ENCODE data around the gene BCL11A. TPM values are rescaled to one million over a fixed set of nuclear protein-coding genes. Genes with fewer than 3 reads are reported as not detected.

BCL11A gene
- total RNA-seq, 1 donor from 2014 or later = 6.7 TPM

DNA sequence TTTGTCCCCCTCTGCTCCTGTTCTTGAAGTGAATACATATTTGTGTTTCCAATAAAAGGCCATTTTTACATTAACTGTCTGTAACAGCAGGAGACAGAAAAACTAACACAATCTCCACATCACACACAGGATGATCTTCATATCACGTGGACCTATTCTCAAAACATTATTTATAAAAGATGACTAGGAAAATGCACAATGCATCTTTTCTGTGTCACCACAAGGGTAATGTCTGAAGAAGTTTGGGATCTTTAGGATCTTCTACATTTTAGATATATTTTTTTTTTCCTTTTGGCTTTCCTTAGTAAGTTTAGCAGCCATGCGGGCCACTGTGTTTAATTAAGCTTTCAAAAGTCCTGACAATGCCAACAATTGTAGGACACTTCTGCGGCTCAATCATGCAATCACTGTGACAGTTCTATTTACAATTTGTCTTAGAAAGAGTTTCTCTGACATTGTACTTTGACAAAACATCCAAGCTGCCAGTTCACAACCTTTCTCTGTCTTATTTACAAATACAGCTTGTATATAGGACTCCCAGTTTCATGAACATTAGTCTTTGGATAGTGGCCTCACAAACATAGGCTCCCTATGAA, 12.3 kb downstream of the BCL11A start:
- peaks cover 3% of the 10 kb centered on the region for H3K36me3 ChIP-seq (ENCODE audit: control insufficient read depth, insufficient read depth, low read length)
- DNase-seq (ENCODE audit: low read depth) = no peak
- H3K27me3 ChIP-seq (ENCODE audit: control insufficient read depth, insufficient read depth, low read length) = no peaks in the 10 kb centered on the region
- TF ChIP-seq, protein P1, sequence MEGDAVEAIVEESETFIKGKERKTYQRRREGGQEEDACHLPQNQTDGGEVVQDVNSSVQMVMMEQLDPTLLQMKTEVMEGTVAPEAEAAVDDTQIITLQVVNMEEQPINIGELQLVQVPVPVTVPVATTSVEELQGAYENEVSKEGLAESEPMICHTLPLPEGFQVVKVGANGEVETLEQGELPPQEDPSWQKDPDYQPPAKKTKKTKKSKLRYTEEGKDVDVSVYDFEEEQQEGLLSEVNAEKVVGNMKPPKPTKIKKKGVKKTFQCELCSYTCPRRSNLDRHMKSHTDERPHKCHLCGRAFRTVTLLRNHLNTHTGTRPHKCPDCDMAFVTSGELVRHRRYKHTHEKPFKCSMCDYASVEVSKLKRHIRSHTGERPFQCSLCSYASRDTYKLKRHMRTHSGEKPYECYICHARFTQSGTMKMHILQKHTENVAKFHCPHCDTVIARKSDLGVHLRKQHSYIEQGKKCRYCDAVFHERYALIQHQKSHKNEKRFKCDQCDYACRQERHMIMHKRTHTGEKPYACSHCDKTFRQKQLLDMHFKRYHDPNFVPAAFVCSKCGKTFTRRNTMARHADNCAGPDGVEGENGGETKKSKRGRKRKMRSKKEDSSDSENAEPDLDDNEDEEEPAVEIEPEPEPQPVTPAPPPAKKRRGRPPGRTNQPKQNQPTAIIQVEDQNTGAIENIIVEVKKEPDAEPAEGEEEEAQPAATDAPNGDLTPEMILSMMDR (IDR thresholded peaks at IDR 0.05; ENCODE audit: insufficient read depth, low read length, poor library complexity, severe bottlenecking) = no peak
- no peak overlapping the region for H3K4me3 ChIP-seq (ENCODE audit: low read depth, low read length)

DNA sequence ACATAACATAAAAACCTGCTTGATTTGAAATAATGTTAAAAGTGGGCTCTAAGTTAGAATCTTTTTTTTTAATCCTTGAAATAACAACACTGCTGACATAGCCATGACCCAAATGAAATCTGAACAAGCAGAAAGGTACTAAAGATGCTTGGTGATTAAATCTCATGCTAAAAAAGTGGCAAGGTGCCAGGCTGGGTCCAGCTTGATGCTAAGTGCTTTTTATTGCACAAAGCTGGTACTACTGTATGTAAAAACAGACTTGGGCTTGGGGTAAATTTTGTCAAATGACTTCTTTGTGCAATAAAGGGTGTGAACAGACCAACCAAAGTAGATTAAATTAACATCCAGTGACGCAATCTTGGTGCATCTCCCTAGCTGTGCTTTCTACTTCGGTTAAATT, 13.4 kb downstream of the BCL11A start:
- Histone ChIP-seq H3K36me3 (ENCODE audit: control insufficient read depth, insufficient read depth, low read length) (no peaks in the 10 kb centered on the region), H3K4me3 (ENCODE audit: low read depth, low read length) (no peak overlapping the region), H3K27me3 (ENCODE audit: control insufficient read depth, insufficient read depth, low read length) (no peaks in the 10 kb centered on the region)
- TF ChIP-seq, protein P1 (IDR thresholded peaks at IDR 0.05; ENCODE audit: insufficient read depth, low read length, poor library complexity, severe bottlenecking) = no peak
- no peak for DNase-seq (ENCODE audit: low read depth)

- Histone ChIP-seq H3K27me3 (ENCODE audit: control insufficient read depth, insufficient read depth, low read length) (no peaks in the 10 kb centered on the region), H3K4me3 (ENCODE audit: low read depth, low read length) (no peak overlapping the region), H3K36me3 (ENCODE audit: control insufficient read depth, insufficient read depth, low read length) (no peaks in the 10 kb centered on the region)
- no peak for DNase-seq (ENCODE audit: low read depth)
- TF ChIP-seq, protein P1 (IDR thresholded peaks at IDR 0.05; ENCODE audit: insufficient read depth, low read length, poor library complexity, severe bottlenecking) = no peak
Observed at GRCh38 chr2:60539140-60539539, 14.3 kb downstream of the BCL11A start.

- Histone ChIP-seq H3K36me3 (ENCODE audit: control insufficient read depth, insufficient read depth, low read length) (no peaks in the 10 kb centered on the region), H3K4me3 (ENCODE audit: low read depth, low read length) (no peak overlapping the region), H3K27me3 (ENCODE audit: control insufficient read depth, insufficient read depth, low read length) (no peaks in the 10 kb centered on the region)
- DNase-seq (ENCODE audit: low read depth) = no peak
- TF ChIP-seq, protein P1 (IDR thresholded peaks at IDR 0.05; ENCODE audit: insufficient read depth, low read length, poor library complexity, severe bottlenecking) = no peak
Observed at GRCh38 chr2:60538101-60538500, 15.4 kb downstream of the BCL11A start.

GRCh38 chr2:60536746-60537145, 16.7 kb downstream of the BCL11A start:
- TF ChIP-seq, protein P1 (IDR thresholded peaks at IDR 0.05; ENCODE audit: insufficient read depth, low read length, poor library complexity, severe bottlenecking) = no peak
- Histone ChIP-seq H3K4me3 (ENCODE audit: low read depth, low read length) (no peak overlapping the region), H3K36me3 (ENCODE audit: control insufficient read depth, insufficient read depth, low read length) (no peaks in the 10 kb centered on the region), H3K27me3 (ENCODE audit: control insufficient read depth, insufficient read depth, low read length) (no peaks in the 10 kb centered on the region)
- no peak for DNase-seq (ENCODE audit: low read depth)

GRCh38 chr2:60535685-60536312, 17.7 kb downstream of the BCL11A start:
- H3K27me3 ChIP-seq (ENCODE audit: control insufficient read depth, insufficient read depth, low read length) = no peaks in the 10 kb centered on the region
- no peak overlapping the region for H3K4me3 ChIP-seq (ENCODE audit: low read depth, low read length)
- no peak for DNase-seq (ENCODE audit: low read depth)
- H3K36me3 ChIP-seq (ENCODE audit: control insufficient read depth, insufficient read depth, low read length) = no peaks in the 10 kb centered on the region
- TF ChIP-seq, protein P1 (IDR thresholded peaks at IDR 0.05; ENCODE audit: insufficient read depth, low read length, poor library complexity, severe bottlenecking) = no peak

Data from kidney epithelial cell (primary cell).